ENCODE data around the gene MICAL1. TPM values are rescaled to one million over a fixed set of nuclear protein-coding genes. Genes with fewer than 3 reads are reported as not detected.

Gene MICAL1
- total RNA-seq, result 32.4 TPM

GRCh38 chr6:109455437-109456110, at the start of gene MICAL1:
TSS of gene MICAL1 (minus strand) at chr6:109455772. CDS start at chr6:109454196, 1,576 bp downstream.
- Histone ChIP-seq H3K27me3 (ENCODE audit: control insufficient read depth in 3 of 3, insufficient read depth in 3 of 3, low read length in 3 of 3) (no peaks in the 10 kb centered on the region), H3K27ac (ENCODE audit: low read depth, low read length) (peak within 1 kb of the TSS; percentile 63), H3K9me3 (ENCODE audit: control insufficient read depth in 3 of 3, low read length in 3 of 3) (no peaks in the 10 kb centered on the region), H3K4me3 (ENCODE audit: low read length in 3 of 3) (peak within 1 kb of the TSS; percentile 81 to 92 (median 86)), H3K4me1 (ENCODE audit: control insufficient read depth in 3 of 3, insufficient read depth in 3 of 3, low read length in 3 of 3) (peaks cover 26 to 45% (median 29%) of the 10 kb centered on the region in 3 donors), H3K36me3 (ENCODE audit: control insufficient read depth in 3 of 3, insufficient read depth in 3 of 3, low read length in 3 of 3) (peaks cover 0 to 6% (median 4%) of the 10 kb centered on the region in 3 donors), H3K9ac (ENCODE audit: low read depth in 1 of 3, low read length in 3 of 3) (peak within 1 kb of the TSS; percentile 75 to 82 (median 77))

- no peaks in the 10 kb centered on the region for H3K27me3 ChIP-seq (ENCODE audit: control insufficient read depth in 3 of 3, insufficient read depth in 3 of 3, low read length in 3 of 3)
- no peaks in the 10 kb centered on the region for H3K4me1 ChIP-seq (ENCODE audit: control insufficient read depth in 3 of 3, insufficient read depth in 3 of 3, low read length in 3 of 3)
- no peak overlapping the region for H3K27ac ChIP-seq (ENCODE audit: low read depth, low read length)
- no peak overlapping the region for H3K4me3 ChIP-seq (ENCODE audit: low read length in 3 of 3)
- no peak overlapping the region for H3K9ac ChIP-seq (ENCODE audit: low read depth in 1 of 3, low read length in 3 of 3)
- H3K9me3 ChIP-seq (ENCODE audit: control insufficient read depth in 3 of 3, low read length in 3 of 3), result no peaks in the 10 kb centered on the region
- H3K36me3 ChIP-seq (ENCODE audit: control insufficient read depth in 3 of 3, insufficient read depth in 3 of 3, low read length in 3 of 3), result no peaks in the 10 kb centered on the region
Measured at GRCh38 chr6:109503327-109504224, 48.0 kb upstream of the MICAL1 start.

- H3K36me3 ChIP-seq (ENCODE audit: control insufficient read depth in 3 of 3, insufficient read depth in 3 of 3, low read length in 3 of 3), result no peaks in the 10 kb centered on the region
- no peaks in the 10 kb centered on the region for H3K4me1 ChIP-seq (ENCODE audit: control insufficient read depth in 3 of 3, insufficient read depth in 3 of 3, low read length in 3 of 3)
- H3K9me3 ChIP-seq (ENCODE audit: control insufficient read depth in 3 of 3, low read length in 3 of 3), result no peaks in the 10 kb centered on the region
- no peak overlapping the region for H3K9ac ChIP-seq (ENCODE audit: low read depth in 1 of 3, low read length in 3 of 3)
- no peak overlapping the region for H3K4me3 ChIP-seq (ENCODE audit: low read length in 3 of 3)
- H3K27me3 ChIP-seq (ENCODE audit: control insufficient read depth in 3 of 3, insufficient read depth in 3 of 3, low read length in 3 of 3), result no peaks in the 10 kb centered on the region
- no peak overlapping the region for H3K27ac ChIP-seq (ENCODE audit: low read depth, low read length)
Measured at GRCh38 chr6:109498936-109499335, 43.4 kb upstream of the MICAL1 start.

GRCh38 chr6:109498052-109498451, 42.5 kb upstream of the MICAL1 start:
- Histone ChIP-seq H3K27me3 (ENCODE audit: control insufficient read depth in 3 of 3, insufficient read depth in 3 of 3, low read length in 3 of 3) (no peaks in the 10 kb centered on the region), H3K4me1 (ENCODE audit: control insufficient read depth in 3 of 3, insufficient read depth in 3 of 3, low read length in 3 of 3) (no peaks in the 10 kb centered on the region), H3K9ac (ENCODE audit: low read depth in 1 of 3, low read length in 3 of 3) (no peak overlapping the region), H3K9me3 (ENCODE audit: control insufficient read depth in 3 of 3, low read length in 3 of 3) (no peaks in the 10 kb centered on the region), H3K36me3 (ENCODE audit: control insufficient read depth in 3 of 3, insufficient read depth in 3 of 3, low read length in 3 of 3) (no peaks in the 10 kb centered on the region), H3K4me3 (ENCODE audit: low read length in 3 of 3) (no peak overlapping the region), H3K27ac (ENCODE audit: low read depth, low read length) (no peak overlapping the region)

- Histone ChIP-seq H3K36me3 (ENCODE audit: control insufficient read depth in 3 of 3, insufficient read depth in 3 of 3, low read length in 3 of 3) (no peaks in the 10 kb centered on the region), H3K9ac (ENCODE audit: low read depth in 1 of 3, low read length in 3 of 3) (no peak overlapping the region), H3K27me3 (ENCODE audit: control insufficient read depth in 3 of 3, insufficient read depth in 3 of 3, low read length in 3 of 3) (no peaks in the 10 kb centered on the region), H3K27ac (ENCODE audit: low read depth, low read length) (no peak overlapping the region), H3K9me3 (ENCODE audit: control insufficient read depth in 3 of 3, low read length in 3 of 3) (no peaks in the 10 kb centered on the region), H3K4me1 (ENCODE audit: control insufficient read depth in 3 of 3, insufficient read depth in 3 of 3, low read length in 3 of 3) (peaks cover 0 to 4% (median 0%) of the 10 kb centered on the region in 3 donors), H3K4me3 (ENCODE audit: low read length in 3 of 3) (no peak overlapping the region)
Measured at GRCh38 chr6:109496036-109496772, 40.6 kb upstream of the MICAL1 start.

- Histone ChIP-seq H3K9me3 (ENCODE audit: control insufficient read depth in 3 of 3, low read length in 3 of 3) (no peaks in the 10 kb centered on the region), H3K9ac (ENCODE audit: low read depth in 1 of 3, low read length in 3 of 3) (no peak overlapping the region), H3K4me1 (ENCODE audit: control insufficient read depth in 3 of 3, insufficient read depth in 3 of 3, low read length in 3 of 3) (peaks cover 0 to 4% (median 0%) of the 10 kb centered on the region in 3 donors), H3K4me3 (ENCODE audit: low read length in 3 of 3) (no peak overlapping the region), H3K27me3 (ENCODE audit: control insufficient read depth in 3 of 3, insufficient read depth in 3 of 3, low read length in 3 of 3) (no peaks in the 10 kb centered on the region), H3K36me3 (ENCODE audit: control insufficient read depth in 3 of 3, insufficient read depth in 3 of 3, low read length in 3 of 3) (no peaks in the 10 kb centered on the region), H3K27ac (ENCODE audit: low read depth, low read length) (no peak overlapping the region)
Measured at GRCh38 chr6:109493865-109494264, 38.3 kb upstream of the MICAL1 start.

GRCh38 chr6:109491207-109491938, 35.8 kb upstream of the MICAL1 start:
- H3K9me3 ChIP-seq (ENCODE audit: control insufficient read depth in 3 of 3, low read length in 3 of 3), result no peaks in the 10 kb centered on the region
- no peaks in the 10 kb centered on the region for H3K36me3 ChIP-seq (ENCODE audit: control insufficient read depth in 3 of 3, insufficient read depth in 3 of 3, low read length in 3 of 3)
- no peak overlapping the region for H3K9ac ChIP-seq (ENCODE audit: low read depth in 1 of 3, low read length in 3 of 3)
- H3K4me3 ChIP-seq (ENCODE audit: low read length in 3 of 3), result no peak overlapping the region
- H3K27ac ChIP-seq (ENCODE audit: low read depth, low read length), result no peak overlapping the region
- H3K4me1 ChIP-seq (ENCODE audit: control insufficient read depth in 3 of 3, insufficient read depth in 3 of 3, low read length in 3 of 3), result peaks cover 0 to 4% (median 0%) of the 10 kb centered on the region in 3 donors
- H3K27me3 ChIP-seq (ENCODE audit: control insufficient read depth in 3 of 3, insufficient read depth in 3 of 3, low read length in 3 of 3), result no peaks in the 10 kb centered on the region

- peaks cover 0 to 4% (median 0%) of the 10 kb centered on the region in 3 donors for H3K4me1 ChIP-seq (ENCODE audit: control insufficient read depth in 3 of 3, insufficient read depth in 3 of 3, low read length in 3 of 3)
- no peak overlapping the region for H3K27ac ChIP-seq (ENCODE audit: low read depth, low read length)
- no peaks in the 10 kb centered on the region for H3K36me3 ChIP-seq (ENCODE audit: control insufficient read depth in 3 of 3, insufficient read depth in 3 of 3, low read length in 3 of 3)
- no peak overlapping the region for H3K4me3 ChIP-seq (ENCODE audit: low read length in 3 of 3)
- no peak overlapping the region for H3K9ac ChIP-seq (ENCODE audit: low read depth in 1 of 3, low read length in 3 of 3)
- H3K27me3 ChIP-seq (ENCODE audit: control insufficient read depth in 3 of 3, insufficient read depth in 3 of 3, low read length in 3 of 3), result no peaks in the 10 kb centered on the region
- H3K9me3 ChIP-seq (ENCODE audit: control insufficient read depth in 3 of 3, low read length in 3 of 3), result no peaks in the 10 kb centered on the region
Measured at GRCh38 chr6:109490713-109491112, 35.1 kb upstream of the MICAL1 start.

GRCh38 chr6:109488001-109488400, 32.4 kb upstream of the MICAL1 start:
- Histone ChIP-seq H3K9me3 (ENCODE audit: control insufficient read depth in 3 of 3, low read length in 3 of 3) (no peaks in the 10 kb centered on the region), H3K4me3 (ENCODE audit: low read length in 3 of 3) (no peak overlapping the region), H3K9ac (ENCODE audit: low read depth in 1 of 3, low read length in 3 of 3) (no peak overlapping the region), H3K36me3 (ENCODE audit: control insufficient read depth in 3 of 3, insufficient read depth in 3 of 3, low read length in 3 of 3) (no peaks in the 10 kb centered on the region), H3K27me3 (ENCODE audit: control insufficient read depth in 3 of 3, insufficient read depth in 3 of 3, low read length in 3 of 3) (no peaks in the 10 kb centered on the region), H3K4me1 (ENCODE audit: control insufficient read depth in 3 of 3, insufficient read depth in 3 of 3, low read length in 3 of 3) (peaks cover 2 to 9% (median 4%) of the 10 kb centered on the region in 3 donors), H3K27ac (ENCODE audit: low read depth, low read length) (no peak overlapping the region)

Measured in skeletal muscle tissue (tissue), 4 donors.